GM18505 (cell line): ENCODE data around the gene TBC1D10B.
"Not testable (repeated sequence)": the region's sequence is repeated elsewhere in the genome, so short reads cannot be mapped to it uniquely, and the experiment has no call there.

Source experiments
- ATAC-seq: cut with Tn5 transposase; IDR thresholded peaks from one replicate; pipeline ENCODE4 v1.9.1; 2021; ENCODE audit not compliant: unreplicated experiment
- POLR2A ChIP-seq: IDR thresholded peaks from 4 replicates; pipeline ENCODE4 v1.6.1; 2011; ENCODE audit warnings: borderline replicate concordance; ENCODE audit not compliant: insufficient read depth, insufficient read length; ENCODE audit errors: extremely low read depth

The TBC1D10B gene

GRCh38 chr16:30352488-30353401 lies 17.5 kb downstream of the TBC1D10B start:
- ATAC-seq, result no peak
- TF ChIP-seq POLR2A, result no peak

DNA sequence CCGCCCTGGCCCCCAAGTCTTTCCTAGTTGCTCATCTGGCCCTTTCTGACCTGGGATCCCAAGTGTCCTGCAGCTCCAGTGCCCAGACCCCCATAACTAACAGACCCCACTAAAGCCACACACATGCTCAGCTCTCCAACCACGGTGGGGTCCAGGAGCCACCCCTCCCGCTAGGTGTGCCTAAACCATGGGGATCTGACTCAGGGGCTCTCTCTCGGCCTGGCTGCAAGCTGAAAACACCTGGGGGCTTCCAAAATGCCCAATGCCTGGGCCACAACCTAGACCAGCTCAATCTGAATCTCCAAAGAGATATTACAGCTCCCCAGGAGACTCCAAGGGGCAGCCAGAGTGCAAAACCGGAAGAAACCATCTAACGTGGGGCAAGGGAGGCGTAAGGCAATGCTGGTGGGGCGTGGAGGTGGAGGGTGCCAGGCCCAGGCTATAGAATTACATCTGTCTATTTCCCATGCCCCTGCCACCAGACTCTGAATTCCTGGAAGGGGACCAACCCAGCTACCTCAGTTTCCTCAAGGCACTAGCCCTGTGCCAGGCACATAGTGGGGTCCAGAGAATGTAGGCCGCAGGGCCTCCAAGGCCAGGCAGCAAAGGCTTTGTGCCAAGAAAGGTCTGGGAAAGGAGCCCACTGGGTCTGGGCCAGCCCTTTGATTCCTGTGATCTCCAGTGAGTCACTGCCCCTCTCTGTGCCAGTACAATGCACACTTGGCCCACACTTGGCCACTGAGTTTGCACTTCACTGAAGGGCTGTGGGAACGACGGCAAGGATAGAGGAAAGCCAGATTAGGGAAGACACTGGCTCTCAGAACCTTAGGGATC lies 18.5 kb downstream of the TBC1D10B start:
- ATAC-seq, result no peak
- no peak for TF ChIP-seq POLR2A

DNA sequence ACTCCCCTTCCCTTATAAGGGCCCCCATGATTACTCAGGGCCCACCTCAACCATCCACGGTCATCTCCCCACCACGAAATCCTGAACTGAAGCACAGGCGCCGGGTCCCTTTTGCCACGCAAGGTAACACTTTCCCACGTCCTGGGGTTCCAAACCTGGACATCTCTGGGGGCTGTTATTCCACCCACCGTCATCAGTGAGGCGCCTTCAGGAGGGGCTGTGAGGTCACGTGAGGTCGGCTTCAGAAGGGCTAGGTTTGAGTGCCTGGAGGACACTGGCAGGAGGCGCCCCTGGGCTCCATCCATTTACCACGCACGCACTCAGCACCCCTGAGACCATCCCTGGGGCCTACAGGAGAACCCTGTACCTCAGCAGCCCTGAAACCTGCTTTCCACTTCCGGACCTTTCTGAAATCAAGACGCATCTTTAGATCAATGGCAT lies 19.3 kb downstream of the TBC1D10B start:
- ATAC-seq, result no peak
- no peak for TF ChIP-seq POLR2A

DNA sequence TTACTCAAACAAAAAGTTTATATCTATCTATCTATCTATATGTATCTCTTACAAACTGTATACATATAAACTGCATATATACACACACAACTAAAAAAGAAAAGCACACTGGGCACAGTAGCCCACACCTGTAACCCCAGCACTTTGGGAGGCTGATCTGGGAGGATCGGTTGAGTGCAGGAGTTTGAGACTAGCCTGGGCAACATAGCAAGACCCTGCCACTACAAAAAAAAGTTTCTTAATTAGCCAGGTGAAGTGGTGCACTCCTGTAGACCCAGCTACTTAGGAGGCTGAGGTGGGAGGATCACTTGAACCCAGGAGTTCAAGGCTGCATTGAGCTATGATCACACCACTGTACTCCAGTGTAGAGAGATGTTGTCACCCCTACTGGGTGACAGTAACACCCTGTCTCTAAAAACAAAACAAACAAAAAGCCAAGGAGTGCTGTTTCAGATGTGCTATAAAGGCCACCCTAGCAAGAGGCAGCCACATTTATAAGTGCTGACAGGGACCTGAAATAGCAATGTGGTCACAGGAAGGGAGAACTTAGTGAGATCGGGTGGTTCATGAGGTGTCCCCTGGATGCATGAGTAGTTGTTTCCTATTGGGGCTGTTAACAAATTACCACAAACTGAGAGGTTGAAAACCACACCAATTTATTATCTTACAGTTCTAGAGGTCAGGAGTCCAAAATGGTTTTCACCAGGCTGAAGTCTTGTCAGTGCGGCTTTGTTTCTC lies 20.0 kb downstream of the TBC1D10B start:
- no peak for ATAC-seq
- no peak for TF ChIP-seq POLR2A

- TF ChIP-seq POLR2A, result no peak
- ATAC-seq, result no peak
Observed at GRCh38 chr16:30349675-30350074, 20.6 kb downstream of the TBC1D10B start.

GRCh38 chr16:30348929-30349328 lies 21.4 kb downstream of the TBC1D10B start:
- TF ChIP-seq POLR2A, result no peak
- ATAC-seq, result no peak

DNA sequence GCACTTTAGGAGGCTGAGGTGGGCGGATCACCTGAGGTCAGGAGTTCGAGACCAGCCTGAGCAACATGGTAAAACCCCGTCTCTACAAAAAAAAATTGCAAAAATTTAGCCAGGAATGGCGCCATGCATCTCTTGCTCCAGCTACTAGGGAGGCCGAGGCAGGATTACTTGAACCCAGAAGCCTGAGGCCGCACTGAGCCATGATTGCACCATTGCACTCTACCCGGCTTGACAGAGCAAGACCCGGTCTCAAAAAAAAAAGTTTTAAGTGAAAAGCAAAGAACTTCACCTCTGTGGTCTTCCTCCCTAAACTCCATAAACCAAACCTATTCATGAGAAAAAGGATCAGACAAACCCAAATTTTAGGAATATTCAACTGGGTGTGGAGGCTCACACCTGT lies 22.2 kb downstream of the TBC1D10B start:
- TF ChIP-seq POLR2A, result no peak

GRCh38 chr16:30346286-30346685 lies 24.0 kb downstream of the TBC1D10B start:
- no peak for ATAC-seq
- TF ChIP-seq POLR2A, result no peak

More for the DNA sequence above, 22.2 kb downstream of the TBC1D10B start:
- no peak for ATAC-seq

GRCh38 chr16:30343491-30343820 lies 26.8 kb downstream of the TBC1D10B start:
- not testable (repeated sequence) for ATAC-seq

DNA sequence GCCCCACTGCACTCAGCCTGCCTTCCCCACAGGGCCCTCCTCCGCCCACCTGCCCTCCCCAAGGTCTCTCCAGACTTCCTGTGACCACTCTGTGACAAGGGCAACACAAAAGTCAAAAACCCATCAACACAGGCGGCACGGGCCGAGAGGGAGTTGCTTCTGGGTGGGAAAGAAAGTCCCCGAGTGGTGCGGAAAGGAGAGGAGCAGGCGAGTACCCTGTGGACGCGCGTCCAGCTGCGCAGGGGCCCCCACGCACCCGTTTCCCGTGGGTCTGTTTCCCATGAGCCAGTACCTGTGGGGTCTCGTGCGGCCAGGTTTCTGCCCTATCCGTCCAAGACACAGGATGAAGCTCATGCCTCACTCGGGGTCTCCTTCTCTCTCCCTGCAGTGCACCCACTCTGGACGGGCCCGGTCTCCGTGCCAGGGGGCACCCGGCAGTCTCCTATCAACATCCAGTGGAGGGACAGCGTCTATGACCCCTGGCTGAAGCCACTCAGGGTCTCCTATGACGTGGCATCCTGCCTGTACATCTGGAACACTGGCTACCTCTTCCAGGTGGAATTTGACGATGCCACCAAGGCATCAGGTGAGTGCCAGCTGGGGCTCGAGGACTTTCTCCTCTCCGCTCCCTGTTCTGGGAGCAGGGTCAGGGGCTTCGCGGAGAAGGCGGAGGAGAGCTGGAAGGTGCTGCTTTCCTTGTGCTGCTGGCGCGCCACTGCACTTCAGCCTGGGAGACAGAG lies 27.4 kb downstream of the TBC1D10B start:
- no peak for ATAC-seq
- no peak for TF ChIP-seq POLR2A

DNA sequence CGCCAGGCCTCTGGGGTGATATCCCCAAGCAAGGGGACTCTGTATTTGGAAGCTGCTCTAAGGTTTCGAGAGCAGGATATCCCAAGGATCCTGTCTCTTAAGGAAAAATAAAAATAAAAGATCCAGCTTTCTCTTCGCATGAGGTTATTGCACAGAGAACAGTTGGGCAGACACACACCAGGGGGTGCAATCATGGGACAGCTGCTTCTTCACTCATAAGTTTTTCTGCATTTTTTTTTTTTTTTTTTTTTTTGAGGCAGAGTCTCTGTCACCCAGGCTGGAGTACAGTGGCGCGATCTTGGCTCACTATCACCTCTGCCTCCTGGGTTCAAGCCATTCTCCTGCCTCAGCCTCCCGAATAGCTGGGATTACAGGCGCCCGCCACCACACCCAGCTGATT lies 28.3 kb downstream of the TBC1D10B start:
- ATAC-seq, result not testable (repeated sequence)

DNA sequence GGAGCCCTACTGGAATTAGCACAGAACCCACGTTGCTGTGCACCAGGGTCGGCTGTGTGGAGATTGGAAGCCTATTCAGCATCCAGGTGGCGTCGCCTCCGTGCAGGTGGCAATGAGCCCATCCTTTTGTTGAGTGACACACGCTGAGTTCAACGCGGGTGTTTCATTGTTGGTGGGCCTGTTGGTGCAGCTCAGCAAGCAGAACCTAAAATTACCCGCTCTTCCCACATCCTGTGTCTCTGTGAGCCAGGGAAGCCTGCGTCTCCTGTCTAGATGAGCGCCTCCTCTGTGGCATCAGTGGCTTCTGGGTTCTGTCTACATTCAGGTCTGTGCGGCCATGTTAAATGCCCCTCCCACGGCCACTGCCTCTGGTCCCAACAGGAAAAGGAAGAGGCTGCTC lies 29.7 kb downstream of the TBC1D10B start:
- no peak for TF ChIP-seq POLR2A
- no peak for ATAC-seq

DNA sequence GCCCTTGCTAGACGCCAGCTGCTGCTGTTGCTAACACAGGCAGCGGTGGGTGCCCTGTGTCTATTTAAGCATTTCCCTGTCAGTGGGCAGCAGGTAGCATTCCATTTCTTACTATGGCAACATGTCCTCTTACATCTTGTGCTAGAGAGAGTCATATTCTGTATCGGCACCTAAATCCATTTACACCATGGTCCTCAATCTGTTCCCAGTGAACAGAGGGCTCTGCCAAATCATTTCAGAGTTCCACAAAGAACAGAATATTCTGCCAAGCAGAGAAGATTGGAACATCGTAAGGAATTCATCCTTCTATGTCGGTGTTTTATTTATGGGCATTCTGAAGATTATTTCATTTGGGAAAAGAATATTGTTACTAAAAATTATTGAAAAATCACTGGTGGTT lies 31.6 kb downstream of the TBC1D10B start:
- ATAC-seq, result not testable (repeated sequence)

DNA sequence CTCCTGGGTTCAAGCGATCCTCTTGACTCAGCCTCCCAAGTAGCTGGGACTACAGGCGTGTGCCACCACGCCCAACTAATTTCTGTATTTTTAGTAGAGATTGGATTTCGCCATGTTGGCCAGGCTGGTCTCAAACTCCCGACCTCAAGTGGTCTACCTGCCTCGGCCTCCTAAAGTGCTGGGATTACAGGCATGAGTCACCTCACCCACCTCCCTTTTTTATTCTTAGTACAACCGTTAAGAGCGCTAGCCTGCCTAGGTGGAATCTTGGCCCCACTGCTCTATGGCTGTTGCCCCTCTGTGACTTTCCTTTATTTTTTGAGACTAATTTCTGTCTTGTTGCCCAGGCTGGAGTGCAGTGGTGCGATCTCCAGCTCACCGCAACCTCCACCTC lies 32.3 kb downstream of the TBC1D10B start:
- not testable (repeated sequence) for ATAC-seq
